ENCODE data around the gene MAPKAP1.
A peak's percentile ranks its signal among the peaks of the same experiment; 100 is the strongest.

MAPKAP1 gene

GRCh38 chr9:125532812-125533594, 174.0 kb downstream of the MAPKAP1 start:
- DNase-seq = no peak

GRCh38 chr9:125532412-125532811, 174.6 kb downstream of the MAPKAP1 start:
- peak in 1 of 2 experiments; percentile 39 for DNase-seq

- DNase-seq = no peak
Observed at GRCh38 chr9:125529589-125530515, 177.2 kb downstream of the MAPKAP1 start.

GRCh38 chr9:125529107-125529506, 177.9 kb downstream of the MAPKAP1 start:
- no peak for DNase-seq

- no peak for DNase-seq
Observed at GRCh38 chr9:125527471-125528002, 179.5 kb downstream of the MAPKAP1 start.

- DNase-seq = no peak
Observed at GRCh38 chr9:125525921-125526631, 180.9 kb downstream of the MAPKAP1 start.

GRCh38 chr9:125524583-125525355, 182.2 kb downstream of the MAPKAP1 start:
- DNase-seq = no peak

- DNase-seq = peak; percentile 40 to 76
Observed at GRCh38 chr9:125523681-125524080, 183.3 kb downstream of the MAPKAP1 start.

GRCh38 chr9:125522328-125522725, 184.7 kb downstream of the MAPKAP1 start:
- no peak for DNase-seq

GRCh38 chr9:125521462-125522327, 185.3 kb downstream of the MAPKAP1 start:
- DNase-seq = no peak

- no peak for DNase-seq
Observed at GRCh38 chr9:125519734-125520133, 187.3 kb downstream of the MAPKAP1 start.

- DNase-seq = no peak
Observed at GRCh38 chr9:125517577-125517976, 189.4 kb downstream of the MAPKAP1 start.

GRCh38 chr9:125515983-125516940, 190.7 kb downstream of the MAPKAP1 start:
- no peak for DNase-seq

- DNase-seq = no peak
Observed at GRCh38 chr9:125515281-125515680, 191.7 kb downstream of the MAPKAP1 start.

- no peak for DNase-seq
Observed at GRCh38 chr9:125514468-125514867, 192.5 kb downstream of the MAPKAP1 start.

- DNase-seq = no peak
Observed at GRCh38 chr9:125513668-125514413, 193.2 kb downstream of the MAPKAP1 start.

GRCh38 chr9:125513303-125513667, 193.7 kb downstream of the MAPKAP1 start:
- no peak for DNase-seq

- DNase-seq = no peak
Observed at GRCh38 chr9:125511789-125512660, 195.0 kb downstream of the MAPKAP1 start.

Measured in NCI-H524 (cell line).